Neural progenitor cell (in vitro differentiated cells): ENCODE results near the gene MASP1.

Experiments used
- CTCF ChIP-seq: fragments of 200-600 bp; sonication (generic); IDR thresholded peaks from 2 replicates; pipeline ENCODE4 v1.5.1; 2017; ENCODE audit warnings: antibody characterized with exemption, mild to moderate bottlenecking
- EZH2 ChIP-seq: fragments of 200-600 bp; sonication (generic); IDR thresholded peaks from 2 replicates; pipeline ENCODE4 v1.6.1; 2017; ENCODE audit warnings: antibody characterized with exemption, mild to moderate bottlenecking, moderate library complexity
- EZH2phosphoT487 ChIP-seq: fragments of 200-600 bp; sonication (generic); IDR thresholded peaks from 2 replicates; pipeline ENCODE4 v1.6.1; 2017; ENCODE audit warnings: antibody characterized with exemption

GRCh38 chr3:187269486-187269885 is 22.1 kb downstream of the MASP1 start:
- TF ChIP-seq CTCF (no peak), EZH2 (no peak), EZH2phosphoT487 (no peak)
